Astrocyte (in vitro differentiated cells and primary cell): ENCODE measurements around the gene MAGI1.

Source experiments
- EZH2 ChIP-seq: IDR thresholded peaks from 2 replicates; pipeline ENCODE4 v1.6.1; 2012; ENCODE audit warnings: mild to moderate bottlenecking, low read length, inconsistent platforms; ENCODE audit not compliant: insufficient read depth
- TF ChIP-seq, protein P1 (sequence below): IDR thresholded peaks from 2 replicates; pipeline ENCODE4 v1.5.1; 2011; ENCODE audit warnings: low read depth, mild to moderate bottlenecking, inconsistent platforms, low read length, moderate library complexity; ENCODE audit not compliant: insufficient read depth

DNA sequence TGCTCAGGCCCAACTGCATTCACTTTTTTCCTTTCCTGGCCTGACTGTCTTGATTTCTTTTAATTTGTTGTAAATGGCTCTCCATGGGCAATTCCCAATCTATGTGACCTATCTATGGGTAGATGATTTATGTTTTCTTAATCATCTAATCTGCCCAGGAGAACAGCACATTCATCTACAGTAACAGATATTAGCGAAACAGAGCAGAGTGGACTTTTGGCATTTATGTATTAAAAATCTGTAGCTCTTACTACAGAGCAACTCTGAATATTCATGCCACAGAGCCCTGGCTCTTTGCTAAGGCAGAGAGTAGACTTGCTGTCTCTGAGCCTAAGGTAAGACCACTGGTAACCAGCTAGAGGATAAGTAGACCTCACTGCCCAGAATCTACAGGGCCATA, 676.0 kb downstream of the MAGI1 start:
- TF ChIP-seq, protein P1, sequence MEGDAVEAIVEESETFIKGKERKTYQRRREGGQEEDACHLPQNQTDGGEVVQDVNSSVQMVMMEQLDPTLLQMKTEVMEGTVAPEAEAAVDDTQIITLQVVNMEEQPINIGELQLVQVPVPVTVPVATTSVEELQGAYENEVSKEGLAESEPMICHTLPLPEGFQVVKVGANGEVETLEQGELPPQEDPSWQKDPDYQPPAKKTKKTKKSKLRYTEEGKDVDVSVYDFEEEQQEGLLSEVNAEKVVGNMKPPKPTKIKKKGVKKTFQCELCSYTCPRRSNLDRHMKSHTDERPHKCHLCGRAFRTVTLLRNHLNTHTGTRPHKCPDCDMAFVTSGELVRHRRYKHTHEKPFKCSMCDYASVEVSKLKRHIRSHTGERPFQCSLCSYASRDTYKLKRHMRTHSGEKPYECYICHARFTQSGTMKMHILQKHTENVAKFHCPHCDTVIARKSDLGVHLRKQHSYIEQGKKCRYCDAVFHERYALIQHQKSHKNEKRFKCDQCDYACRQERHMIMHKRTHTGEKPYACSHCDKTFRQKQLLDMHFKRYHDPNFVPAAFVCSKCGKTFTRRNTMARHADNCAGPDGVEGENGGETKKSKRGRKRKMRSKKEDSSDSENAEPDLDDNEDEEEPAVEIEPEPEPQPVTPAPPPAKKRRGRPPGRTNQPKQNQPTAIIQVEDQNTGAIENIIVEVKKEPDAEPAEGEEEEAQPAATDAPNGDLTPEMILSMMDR, result no peak
- no peak for TF ChIP-seq EZH2
